Esophagus squamous epithelium (tissue), 5 donors: ENCODE results near the gene CCDC32. TPM values are rescaled to one million over a fixed set of nuclear protein-coding genes. Genes with fewer than 3 reads are reported as not detected.

Experiments used
- DNase-seq: peaks from one replicate; lab custom pipeline; 2025; lab: John Stamatoyannopoulos, UW
- H3K27ac ChIP-seq, 4 donors: fragments of 200-600 bp; sonication (generic); one replicate each; pipeline ENCODE4 v1.5.1; 2016 to 2019; ENCODE audit warnings: mild to moderate bottlenecking in 1 of 4
- H3K27me3 ChIP-seq, 4 donors: fragments of 200-600 bp; sonication (generic); 1 replicate in 3 of 4; 2 replicates in 1 of 4; pipeline versions ENCODE4 v1.5.1 to v1.6.0; 2017 to 2021; ENCODE audit warnings: antibody characterized with exemption in 1 of 4
- H3K36me3 ChIP-seq, 3 donors: fragments of 200-600 bp; sonication (generic); one replicate each; pipeline ENCODE4 v1.5.1; 2016 to 2019
- H3K4me1 ChIP-seq, 3 donors: fragments of 200-600 bp; sonication (generic); one replicate each; pipeline ENCODE4 v1.5.1; 2017 to 2019
- H3K4me3 ChIP-seq, 4 donors: fragments of 200-600 bp; sonication (generic); 1 replicate in 3 of 4; 2 replicates in 1 of 4; pipeline ENCODE4 v1.5.1; 2016 to 2019; ENCODE audit warnings: mild to moderate bottlenecking in 2 of 4, moderate library complexity in 1 of 4
- H3K9me3 ChIP-seq, 3 donors: fragments of 200-600 bp; sonication (generic); one replicate each; pipeline ENCODE4 v1.5.1; 2016 to 2019
- POLR2A ChIP-seq, 4 donors: fragments of 450-650 bp; IDR thresholded peaks; one replicate each; pipeline ENCODE4 v1.6.1; 2017; ENCODE audit warnings: antibody characterized with exemption in 4 of 4, mild to moderate bottlenecking in 4 of 4, moderate library complexity in 3 of 4
- WGBS, 2 donors: methylation state at CpG; one replicate each; pipeline ENCODE4 v1.1.5; 2018; 5-methylcytosine and 5-hydroxymethylcytosine counted together
- intact Hi-C: fragments of 100-400 bp; cut with DNase I; formaldehyde crosslinking; loops from one replicate; pipeline ENCODE4 v1.15.0; 2022
- total RNA-seq, 4 donors: library from RNA; depleted of rRNA; stranded (reverse); fragments of >200 nt; gene quantifications; one replicate each; pipeline ENCODE4 v1.1.0, GENCODE V29; 2016
- TF ChIP-seq, protein P1 (sequence below), 6 experiments: fragments of 450-650 bp in 4 of 6; fragments of 200-600 bp in 2 of 6; sonication (generic) in 2 of 6; IDR thresholded peaks; one replicate each; pipeline ENCODE4 v1.5.1; 2016 to 2019; ENCODE audit warnings: antibody characterized with exemption in 6 of 6, mild to moderate bottlenecking in 4 of 6, moderate library complexity in 4 of 6
- donor health status: DM: yes; HTN: yes; CAD: no.

Gene CCDC32
- total RNA-seq, 4 donors from 2014 or later: 7.3 to 27.9 (median 15.8) TPM

DNA sequence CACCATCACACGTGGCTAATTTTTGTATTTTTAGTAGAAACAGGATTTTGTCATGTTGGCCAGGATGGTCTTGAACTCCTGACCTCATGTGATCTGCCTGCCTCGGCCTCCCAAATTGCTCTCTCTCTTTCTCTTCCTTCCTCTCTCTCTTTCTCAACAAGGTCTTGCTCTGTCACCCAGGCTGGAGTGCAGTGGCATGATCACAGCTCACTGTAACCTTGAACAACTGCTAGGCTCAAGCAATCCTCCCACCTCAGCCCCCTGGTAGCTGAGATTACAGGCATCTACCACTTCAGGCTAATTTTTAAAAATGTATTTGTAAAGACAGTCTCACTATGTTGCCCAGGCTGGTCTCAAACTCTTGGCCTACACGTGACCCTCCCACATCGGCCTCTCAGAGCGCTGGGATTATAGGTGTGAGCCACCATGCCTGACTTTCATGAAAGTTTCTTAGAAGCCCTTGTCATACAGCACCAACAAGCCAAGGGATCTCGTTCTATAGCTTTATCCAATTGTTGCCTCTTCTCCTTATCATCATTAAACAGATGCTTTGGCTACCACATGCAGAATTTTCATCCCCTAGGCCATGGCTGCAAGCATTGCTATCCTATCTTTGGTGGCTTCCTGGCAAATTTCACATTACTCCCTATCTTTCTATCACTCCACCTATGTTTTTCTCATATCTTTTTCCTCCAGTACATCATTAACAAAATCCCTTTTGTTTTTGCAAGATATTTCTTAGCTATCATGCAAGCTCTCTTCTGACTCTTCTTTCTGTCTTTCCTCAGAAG is 5.7 kb downstream of the CCDC32 start:
- TF ChIP-seq, protein P1, sequence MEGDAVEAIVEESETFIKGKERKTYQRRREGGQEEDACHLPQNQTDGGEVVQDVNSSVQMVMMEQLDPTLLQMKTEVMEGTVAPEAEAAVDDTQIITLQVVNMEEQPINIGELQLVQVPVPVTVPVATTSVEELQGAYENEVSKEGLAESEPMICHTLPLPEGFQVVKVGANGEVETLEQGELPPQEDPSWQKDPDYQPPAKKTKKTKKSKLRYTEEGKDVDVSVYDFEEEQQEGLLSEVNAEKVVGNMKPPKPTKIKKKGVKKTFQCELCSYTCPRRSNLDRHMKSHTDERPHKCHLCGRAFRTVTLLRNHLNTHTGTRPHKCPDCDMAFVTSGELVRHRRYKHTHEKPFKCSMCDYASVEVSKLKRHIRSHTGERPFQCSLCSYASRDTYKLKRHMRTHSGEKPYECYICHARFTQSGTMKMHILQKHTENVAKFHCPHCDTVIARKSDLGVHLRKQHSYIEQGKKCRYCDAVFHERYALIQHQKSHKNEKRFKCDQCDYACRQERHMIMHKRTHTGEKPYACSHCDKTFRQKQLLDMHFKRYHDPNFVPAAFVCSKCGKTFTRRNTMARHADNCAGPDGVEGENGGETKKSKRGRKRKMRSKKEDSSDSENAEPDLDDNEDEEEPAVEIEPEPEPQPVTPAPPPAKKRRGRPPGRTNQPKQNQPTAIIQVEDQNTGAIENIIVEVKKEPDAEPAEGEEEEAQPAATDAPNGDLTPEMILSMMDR (IDR thresholded peaks at IDR 0.05): no peak
- no peak for TF ChIP-seq POLR2A (IDR thresholded peaks at IDR 0.05)
- Histone ChIP-seq H3K27me3 (no peaks in the 10 kb centered on the region), H3K27ac (no peak overlapping the region), H3K4me1 (peaks cover 2 to 42% (median 12%) of the 10 kb centered on the region in 3 donors), H3K9me3 (no peaks in the 10 kb centered on the region), H3K4me3 (no peak overlapping the region), H3K36me3 (peaks cover 0 to 58% (median 7%) of the 10 kb centered on the region in 3 donors)
- intact Hi-C loops: no loop called here
- DNase-seq: no peak
- 82 to 83% methylated on average over 6 of the region's 6 CpGs for WGBS, 2 donors

DNA sequence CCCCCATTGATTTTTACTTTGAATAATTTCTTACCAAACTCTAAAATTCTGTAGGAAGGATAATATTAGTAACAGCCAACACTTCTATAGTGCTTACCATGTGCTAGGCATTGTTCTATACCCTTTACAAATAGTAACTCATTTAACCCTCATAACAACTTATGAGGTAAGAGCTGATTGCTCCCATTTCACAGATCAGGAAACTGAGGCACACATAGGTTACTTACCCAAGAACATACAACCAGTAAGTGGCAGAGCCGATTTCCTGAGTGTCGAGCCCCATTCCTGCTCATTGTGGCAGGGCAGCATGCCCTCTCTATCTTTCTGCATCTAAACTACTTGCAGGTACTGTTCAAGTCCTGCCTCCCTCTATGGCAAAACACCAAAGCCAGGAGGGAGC is 9.0 kb downstream of the CCDC32 start:
- TF ChIP-seq POLR2A (IDR thresholded peaks at IDR 0.05): no peak
- TF ChIP-seq, protein P1 (IDR thresholded peaks at IDR 0.05): no peak
- no peaks in the 10 kb centered on the region for H3K9me3 ChIP-seq
- H3K36me3 ChIP-seq: peaks cover 0 to 73% (median 7%) of the 10 kb centered on the region in 3 donors
- no peak overlapping the region for H3K4me3 ChIP-seq
- no peak overlapping the region for H3K27ac ChIP-seq
- H3K4me1 ChIP-seq: peaks cover 0 to 13% (median 8%) of the 10 kb centered on the region in 3 donors
- no peaks in the 10 kb centered on the region for H3K27me3 ChIP-seq
- no peak for DNase-seq
- intact Hi-C loops: no loop called here
- WGBS, 2 donors: 92 to 100% methylated on average over 2 of the region's 2 CpGs

DNA sequence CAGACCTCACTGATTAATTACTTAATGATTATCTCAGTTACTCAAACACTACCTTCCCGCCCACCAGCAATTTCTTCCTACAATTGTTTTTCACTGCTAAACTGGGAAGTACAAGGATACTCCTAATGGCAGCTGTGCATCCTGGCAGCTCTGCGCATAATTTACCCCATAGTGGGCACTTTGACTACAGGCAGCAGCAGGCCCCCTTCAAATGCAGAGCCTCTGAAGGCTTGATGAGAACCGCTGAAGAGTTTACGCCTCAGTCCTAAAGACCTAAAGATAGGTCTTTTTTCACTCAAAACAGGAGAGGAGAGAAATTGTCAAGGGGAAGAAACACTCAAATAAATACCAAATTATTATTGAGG is 10.7 kb downstream of the CCDC32 start:
- Histone ChIP-seq H3K9me3 (no peaks in the 10 kb centered on the region), H3K4me1 (peaks cover 0 to 12% (median 8%) of the 10 kb centered on the region in 3 donors), H3K27ac (peak overlapping the region in 1 of 4 donors; percentile 34), H3K27me3 (no peaks in the 10 kb centered on the region), H3K36me3 (peaks cover 0 to 81% (median 7%) of the 10 kb centered on the region in 3 donors), H3K4me3 (no peak overlapping the region)
- intact Hi-C loops: no loop called here
- DNase-seq: no peak
- WGBS, 2 donors: 73 to 78% methylated on average over 4 of the region's 4 CpGs
- TF ChIP-seq POLR2A (IDR thresholded peaks at IDR 0.05): no peak
- TF ChIP-seq, protein P1 (IDR thresholded peaks at IDR 0.05): no peak

DNA sequence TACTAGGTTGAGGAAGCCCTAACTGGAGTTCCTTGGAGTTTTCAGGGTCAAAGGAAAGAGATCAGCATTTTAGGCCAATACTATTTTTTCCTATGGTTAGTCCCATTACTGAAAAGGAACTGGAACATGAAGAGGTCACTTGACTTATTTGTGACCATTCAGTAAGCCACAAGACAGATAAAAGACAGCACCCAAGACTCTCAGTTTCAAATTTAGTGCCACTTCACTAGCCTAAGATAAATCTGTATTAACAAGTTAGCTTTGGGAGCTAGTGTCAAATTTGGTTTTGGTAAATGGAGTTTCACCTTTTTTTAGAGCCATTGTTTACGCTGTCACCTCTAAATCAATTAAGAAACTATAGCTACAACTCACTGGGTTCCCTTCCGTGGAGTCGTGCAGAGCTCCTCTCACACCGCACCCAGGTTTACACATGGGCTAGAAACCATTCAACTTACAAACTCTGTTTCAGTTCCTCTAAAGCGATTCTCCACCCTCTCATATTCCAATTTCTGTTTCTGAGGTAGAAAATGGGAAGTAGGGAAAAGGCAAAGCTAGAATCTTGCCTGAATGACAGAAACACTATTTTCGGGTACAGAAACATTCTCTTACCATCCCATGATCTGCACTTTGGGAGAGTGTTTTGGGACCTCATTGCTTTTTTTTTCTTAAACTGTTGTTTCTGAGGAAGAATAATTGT is 14.4 kb downstream of the CCDC32 start:
- 81 to 92% methylated on average over 6 of the region's 6 CpGs for WGBS, 2 donors
- intact Hi-C loops: no loop called here
- Histone ChIP-seq H3K27me3 (no peaks in the 10 kb centered on the region), H3K36me3 (peaks cover 0 to 87% (median 4%) of the 10 kb centered on the region in 3 donors), H3K4me1 (no peaks in the 10 kb centered on the region), H3K4me3 (no peak overlapping the region), H3K9me3 (no peaks in the 10 kb centered on the region), H3K27ac (no peak overlapping the region)
- no peak for TF ChIP-seq POLR2A (IDR thresholded peaks at IDR 0.05)
- TF ChIP-seq, protein P1 (IDR thresholded peaks at IDR 0.05): no peak
- no peak for DNase-seq

DNA sequence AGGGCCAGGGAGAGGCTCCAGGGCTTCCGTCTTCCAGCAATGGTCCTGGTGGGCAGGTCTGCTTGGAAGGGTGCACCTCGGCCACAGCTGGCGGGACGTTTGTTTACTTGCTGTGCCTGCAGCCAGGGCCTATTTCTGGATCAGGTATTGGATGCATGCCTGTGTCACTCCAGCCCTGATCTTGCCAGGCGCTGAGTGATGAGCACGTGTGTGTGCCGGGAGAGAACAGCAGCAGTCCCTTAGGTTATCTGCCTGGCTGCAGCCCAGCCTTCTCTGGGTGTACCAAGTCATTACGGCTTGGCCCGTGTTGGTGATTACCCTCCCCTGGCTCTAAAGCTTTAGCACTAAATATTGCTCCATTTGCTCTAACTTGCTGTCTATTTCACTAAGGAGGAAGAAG is 14.9 kb downstream of the CCDC32 start:
- no peaks in the 10 kb centered on the region for H3K4me1 ChIP-seq
- TF ChIP-seq, protein P1 (IDR thresholded peaks at IDR 0.05): no peak
- no peak for TF ChIP-seq POLR2A (IDR thresholded peaks at IDR 0.05)
- no peak for DNase-seq
- 66 to 70% methylated on average over 6 to 7 of the region's 9 CpGs for WGBS, 2 donors
- H3K4me3 ChIP-seq: no peak overlapping the region
- H3K9me3 ChIP-seq: no peaks in the 10 kb centered on the region
- H3K36me3 ChIP-seq: peaks cover 0 to 81% (median 4%) of the 10 kb centered on the region in 3 donors
- H3K27me3 ChIP-seq: no peaks in the 10 kb centered on the region
- intact Hi-C loops: no loop called here
- peak overlapping the region in 1 of 4 donors; percentile 22 for H3K27ac ChIP-seq
